Liver (tissue), 9 donors: ENCODE measurements around the gene CEACAM6. TPM values are rescaled to one million over a fixed set of nuclear protein-coding genes. Genes with fewer than 3 reads are reported as not detected.

ENCODE experiments used
- DNase-seq: peaks from one replicate; pipeline ENCODE4 v3.0.0-alpha.2; 2017; ENCODE audit warnings: low spot score
- H3K27ac ChIP-seq, 2 donors: one replicate each; pipeline ENCODE4 v1.7.0; 2013; ENCODE audit warnings: inconsistent platforms in 2 of 2, low read length in 2 of 2, control low read depth in 1 of 2, low read depth in 1 of 2, mild to moderate bottlenecking in 1 of 2
- H3K27me3 ChIP-seq, 4 donors: one replicate each; pipeline versions ENCODE4 v1.6.1 to v1.7.0; 2013; ENCODE audit warnings: low read length in 3 of 4, inconsistent platforms in 1 of 4, mild to moderate bottlenecking in 1 of 4, moderate library complexity in 1 of 4; ENCODE audit not compliant: control insufficient read depth in 4 of 4, insufficient read depth in 4 of 4
- H3K36me3 ChIP-seq, 4 donors: one replicate each; pipeline versions ENCODE4 v1.6.1 to v1.7.0; 2013; ENCODE audit warnings: low read length in 3 of 4, mild to moderate bottlenecking in 3 of 4, low read depth in 1 of 4, moderate library complexity in 1 of 4; ENCODE audit not compliant: control insufficient read depth in 4 of 4, insufficient read depth in 3 of 4
- H3K4me1 ChIP-seq, 4 donors: one replicate each; pipeline versions ENCODE4 v1.6.1 to v1.7.0; 2013; ENCODE audit warnings: low read length in 3 of 4, mild to moderate bottlenecking in 3 of 4, moderate library complexity in 1 of 4; ENCODE audit not compliant: control insufficient read depth in 4 of 4, insufficient read depth in 4 of 4
- H3K4me3 ChIP-seq, 3 donors: one replicate each; pipeline versions ENCODE4 v1.6.1 to v1.7.0; 2013; ENCODE audit warnings: low read length in 3 of 3, control low read depth in 1 of 3, low read depth in 1 of 3, mild to moderate bottlenecking in 1 of 3
- H3K9ac ChIP-seq, 2 donors: one replicate each; pipeline ENCODE4 v1.7.0; 2013; ENCODE audit warnings: low read length in 2 of 2, mild to moderate bottlenecking in 2 of 2, moderate library complexity in 2 of 2, control low read depth in 1 of 2, low read depth in 1 of 2
- H3K9me3 ChIP-seq, 4 donors: one replicate each; pipeline versions ENCODE4 v1.6.1 to v1.7.0; 2013; ENCODE audit warnings: low read length in 3 of 4; ENCODE audit not compliant: control insufficient read depth in 4 of 4
- EGR1 ChIP-seq, 2 donors: IDR thresholded peaks; 2 replicates each; pipeline ENCODE4 v1.6.1; 2016 to 2018; ENCODE audit warnings: antibody characterized with exemption in 2 of 2, low read depth in 2 of 2
- FOXA2 ChIP-seq: IDR thresholded peaks from 2 replicates; pipeline ENCODE4 v1.6.1; 2016; ENCODE audit warnings: antibody characterized with exemption
- GABPA ChIP-seq, 2 donors: IDR thresholded peaks in 1 of 2; conservative IDR thresholded peaks in 1 of 2; 2 replicates each; pipeline ENCODE4 v1.6.1; 2016; ENCODE audit warnings: antibody characterized with exemption in 2 of 2, mild to moderate bottlenecking in 1 of 2, moderate library complexity in 1 of 2
- HNF4A ChIP-seq, 2 donors: conservative IDR thresholded peaks; 2 replicates each; pipeline ENCODE4 v1.6.1; 2016; ENCODE audit warnings: antibody characterized with exemption in 2 of 2, mild to moderate bottlenecking in 2 of 2
- HNF4G ChIP-seq: IDR thresholded peaks from 2 replicates; pipeline ENCODE4 v1.6.1; 2016; ENCODE audit warnings: antibody characterized with exemption
- JUND ChIP-seq, 2 donors: IDR thresholded peaks; 2 replicates each; pipeline ENCODE4 v1.6.1; 2016; ENCODE audit warnings: antibody characterized with exemption in 2 of 2
- NR2F2 ChIP-seq: IDR thresholded peaks from 2 replicates; pipeline ENCODE4 v1.6.1; 2016; ENCODE audit warnings: antibody characterized with exemption
- RAD21 ChIP-seq, 2 donors: IDR thresholded peaks; 2 replicates each; pipeline ENCODE4 v1.6.1; 2016; ENCODE audit warnings: antibody characterized with exemption in 2 of 2, mild to moderate bottlenecking in 2 of 2
- RXRA ChIP-seq, 2 donors: IDR thresholded peaks; 2 replicates each; pipeline ENCODE4 v1.6.1; 2017 to 2018; ENCODE audit warnings: antibody characterized with exemption in 2 of 2, mild to moderate bottlenecking in 1 of 2
- SP1 ChIP-seq: IDR thresholded peaks from 2 replicates; pipeline ENCODE4 v1.6.1; 2018; ENCODE audit warnings: antibody characterized with exemption, mild to moderate bottlenecking
- TAF1 ChIP-seq: conservative IDR thresholded peaks from 2 replicates; pipeline ENCODE4 v1.6.1; 2016; ENCODE audit warnings: antibody characterized with exemption, mild to moderate bottlenecking
- YY1 ChIP-seq: IDR thresholded peaks from 2 replicates; pipeline ENCODE4 v1.6.1; 2016; ENCODE audit warnings: antibody characterized with exemption, mild to moderate bottlenecking
- WGBS: extraction: QIAGEN DNeasy Blood & Tissue Kit; methylation state at CpG from one replicate; pipeline ENCODE4 v1.1.7; 2013; 5-methylcytosine and 5-hydroxymethylcytosine counted together
- polyA plus RNA-seq, 2 donors: library from polyadenylated mRNA; stranded (reverse) in 1 of 2; unstranded in 1 of 2; fragments of 200-250 nt in 1 of 2; fragments of >200 nt in 1 of 2; fragmentation: Nextera tagmentation in 1 of 2; extraction: Ambion mirVana in 1 of 2; gene quantifications; one replicate each; pipeline versions ENCODE4 v1.2.1 to v1.2.3, GENCODE V29; 2013 to 2015
- total RNA-seq, 2 donors: library from RNA; depleted of rRNA; stranded (reverse); fragments of >200 nt; gene quantifications; one replicate each; pipeline ENCODE4 v1.2.3, GENCODE V29; 2014
- TF ChIP-seq, protein P1 (sequence below): fragments of 150-350 bp; IDR thresholded peaks from 2 replicates; pipeline ENCODE4 v1.5.1; 2017; ENCODE audit warnings: improper control_type of control experiment, low read depth, low read length; ENCODE audit not compliant: missing input control
- TF ChIP-seq, protein P2 (sequence below): IDR thresholded peaks from 2 replicates; pipeline ENCODE4 v1.6.1; 2016; ENCODE audit warnings: antibody characterized with exemption, mild to moderate bottlenecking
- TF ChIP-seq, protein P3 (sequence below): IDR thresholded peaks from 2 replicates; pipeline ENCODE4 v1.6.1; 2016; ENCODE audit warnings: antibody characterized with exemption
- TF ChIP-seq, protein P4 (sequence below): IDR thresholded peaks from 2 replicates; pipeline ENCODE4 v1.6.1; 2016; ENCODE audit warnings: antibody characterized with exemption
- TF ChIP-seq, protein P5 (sequence below): IDR thresholded peaks from 2 replicates; pipeline ENCODE4 v1.6.1; 2016; ENCODE audit warnings: antibody characterized with exemption
- donor health status: healthy.
- donor health status: healthy.
- donor health status: healthy.
- donor health status: healthy.
- donor health status: healthy.

Gene CEACAM6
- total and polyA plus RNA-seq, 4 donors = 0.08 to 2.4 (median 0.28) TPM; not detected in 1

DNA sequence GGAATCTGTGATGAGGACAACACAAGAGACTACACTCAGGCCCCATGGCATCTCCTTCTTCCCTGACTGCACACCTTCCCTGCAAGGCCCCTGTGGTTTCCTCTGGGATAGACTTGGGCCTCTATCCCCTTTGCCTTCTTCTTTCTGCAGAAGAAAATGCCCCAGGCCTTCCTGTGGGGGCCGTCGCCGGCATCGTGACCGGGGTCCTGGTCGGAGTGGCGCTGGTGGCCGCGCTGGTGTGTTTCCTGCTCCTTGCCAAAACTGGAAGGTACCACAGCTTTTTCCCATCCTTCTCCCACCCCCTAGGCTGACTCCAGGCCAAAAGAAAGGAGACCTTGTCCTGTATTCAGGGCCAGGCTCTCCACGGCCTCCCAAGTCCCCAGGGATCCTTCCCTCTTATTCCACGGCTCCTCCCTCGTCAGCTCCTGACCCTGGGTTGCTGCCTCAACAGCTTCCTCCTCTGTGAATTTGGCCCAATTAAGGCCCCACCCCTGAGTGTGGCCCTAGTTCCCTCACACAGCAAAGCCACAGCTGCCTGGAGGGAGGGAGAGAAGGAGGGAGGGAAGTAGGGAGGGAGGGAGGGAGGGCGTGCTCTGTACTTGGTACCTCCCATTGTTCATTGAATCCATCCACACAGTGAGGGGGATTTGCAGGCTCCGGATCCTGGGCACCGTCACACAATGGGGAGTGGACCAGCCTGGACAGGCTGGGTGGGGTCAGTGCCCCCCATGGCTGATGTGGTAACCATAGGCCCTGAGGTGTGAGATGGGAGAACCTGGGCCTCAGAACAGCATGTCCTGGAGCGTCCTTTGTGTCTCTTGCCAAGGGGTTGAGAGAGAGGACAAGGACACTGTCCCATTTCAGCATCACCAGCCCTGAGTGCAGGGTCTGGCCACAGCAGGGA is 53.6 kb downstream of the CEACAM6 start:
- WGBS = 71% methylated on average over 16 of the region's 16 CpGs
- no peak for DNase-seq
- TF ChIP-seq HNF4G = no peak
- TF ChIP-seq GABPA (IDR thresholded peaks at IDR 0.05 in 1 of 2, conservative IDR thresholded peaks at IDR 0.05 in 1 of 2) = no peak
- TF ChIP-seq NR2F2 = no peak
- TF ChIP-seq TAF1 = no peak
- TF ChIP-seq, protein P1, sequence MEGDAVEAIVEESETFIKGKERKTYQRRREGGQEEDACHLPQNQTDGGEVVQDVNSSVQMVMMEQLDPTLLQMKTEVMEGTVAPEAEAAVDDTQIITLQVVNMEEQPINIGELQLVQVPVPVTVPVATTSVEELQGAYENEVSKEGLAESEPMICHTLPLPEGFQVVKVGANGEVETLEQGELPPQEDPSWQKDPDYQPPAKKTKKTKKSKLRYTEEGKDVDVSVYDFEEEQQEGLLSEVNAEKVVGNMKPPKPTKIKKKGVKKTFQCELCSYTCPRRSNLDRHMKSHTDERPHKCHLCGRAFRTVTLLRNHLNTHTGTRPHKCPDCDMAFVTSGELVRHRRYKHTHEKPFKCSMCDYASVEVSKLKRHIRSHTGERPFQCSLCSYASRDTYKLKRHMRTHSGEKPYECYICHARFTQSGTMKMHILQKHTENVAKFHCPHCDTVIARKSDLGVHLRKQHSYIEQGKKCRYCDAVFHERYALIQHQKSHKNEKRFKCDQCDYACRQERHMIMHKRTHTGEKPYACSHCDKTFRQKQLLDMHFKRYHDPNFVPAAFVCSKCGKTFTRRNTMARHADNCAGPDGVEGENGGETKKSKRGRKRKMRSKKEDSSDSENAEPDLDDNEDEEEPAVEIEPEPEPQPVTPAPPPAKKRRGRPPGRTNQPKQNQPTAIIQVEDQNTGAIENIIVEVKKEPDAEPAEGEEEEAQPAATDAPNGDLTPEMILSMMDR = no peak
- TF ChIP-seq HNF4A (conservative IDR thresholded peaks at IDR 0.05) = no peak
- TF ChIP-seq, protein P2, sequence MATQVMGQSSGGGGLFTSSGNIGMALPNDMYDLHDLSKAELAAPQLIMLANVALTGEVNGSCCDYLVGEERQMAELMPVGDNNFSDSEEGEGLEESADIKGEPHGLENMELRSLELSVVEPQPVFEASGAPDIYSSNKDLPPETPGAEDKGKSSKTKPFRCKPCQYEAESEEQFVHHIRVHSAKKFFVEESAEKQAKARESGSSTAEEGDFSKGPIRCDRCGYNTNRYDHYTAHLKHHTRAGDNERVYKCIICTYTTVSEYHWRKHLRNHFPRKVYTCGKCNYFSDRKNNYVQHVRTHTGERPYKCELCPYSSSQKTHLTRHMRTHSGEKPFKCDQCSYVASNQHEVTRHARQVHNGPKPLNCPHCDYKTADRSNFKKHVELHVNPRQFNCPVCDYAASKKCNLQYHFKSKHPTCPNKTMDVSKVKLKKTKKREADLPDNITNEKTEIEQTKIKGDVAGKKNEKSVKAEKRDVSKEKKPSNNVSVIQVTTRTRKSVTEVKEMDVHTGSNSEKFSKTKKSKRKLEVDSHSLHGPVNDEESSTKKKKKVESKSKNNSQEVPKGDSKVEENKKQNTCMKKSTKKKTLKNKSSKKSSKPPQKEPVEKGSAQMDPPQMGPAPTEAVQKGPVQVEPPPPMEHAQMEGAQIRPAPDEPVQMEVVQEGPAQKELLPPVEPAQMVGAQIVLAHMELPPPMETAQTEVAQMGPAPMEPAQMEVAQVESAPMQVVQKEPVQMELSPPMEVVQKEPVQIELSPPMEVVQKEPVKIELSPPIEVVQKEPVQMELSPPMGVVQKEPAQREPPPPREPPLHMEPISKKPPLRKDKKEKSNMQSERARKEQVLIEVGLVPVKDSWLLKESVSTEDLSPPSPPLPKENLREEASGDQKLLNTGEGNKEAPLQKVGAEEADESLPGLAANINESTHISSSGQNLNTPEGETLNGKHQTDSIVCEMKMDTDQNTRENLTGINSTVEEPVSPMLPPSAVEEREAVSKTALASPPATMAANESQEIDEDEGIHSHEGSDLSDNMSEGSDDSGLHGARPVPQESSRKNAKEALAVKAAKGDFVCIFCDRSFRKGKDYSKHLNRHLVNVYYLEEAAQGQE = no peak
- TF ChIP-seq EGR1 (IDR thresholded peaks at IDR 0.05; ENCODE audit: low read depth in 2 of 2) = no peak
- TF ChIP-seq, protein P3, sequence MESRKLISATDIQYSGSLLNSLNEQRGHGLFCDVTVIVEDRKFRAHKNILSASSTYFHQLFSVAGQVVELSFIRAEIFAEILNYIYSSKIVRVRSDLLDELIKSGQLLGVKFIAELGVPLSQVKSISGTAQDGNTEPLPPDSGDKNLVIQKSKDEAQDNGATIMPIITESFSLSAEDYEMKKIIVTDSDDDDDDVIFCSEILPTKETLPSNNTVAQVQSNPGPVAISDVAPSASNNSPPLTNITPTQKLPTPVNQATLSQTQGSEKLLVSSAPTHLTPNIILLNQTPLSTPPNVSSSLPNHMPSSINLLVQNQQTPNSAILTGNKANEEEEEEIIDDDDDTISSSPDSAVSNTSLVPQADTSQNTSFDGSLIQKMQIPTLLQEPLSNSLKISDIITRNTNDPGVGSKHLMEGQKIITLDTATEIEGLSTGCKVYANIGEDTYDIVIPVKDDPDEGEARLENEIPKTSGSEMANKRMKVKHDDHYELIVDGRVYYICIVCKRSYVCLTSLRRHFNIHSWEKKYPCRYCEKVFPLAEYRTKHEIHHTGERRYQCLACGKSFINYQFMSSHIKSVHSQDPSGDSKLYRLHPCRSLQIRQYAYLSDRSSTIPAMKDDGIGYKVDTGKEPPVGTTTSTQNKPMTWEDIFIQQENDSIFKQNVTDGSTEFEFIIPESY = no peak
- TF ChIP-seq RAD21 (IDR thresholded peaks at IDR 0.05) = no peak
- TF ChIP-seq, protein P4, sequence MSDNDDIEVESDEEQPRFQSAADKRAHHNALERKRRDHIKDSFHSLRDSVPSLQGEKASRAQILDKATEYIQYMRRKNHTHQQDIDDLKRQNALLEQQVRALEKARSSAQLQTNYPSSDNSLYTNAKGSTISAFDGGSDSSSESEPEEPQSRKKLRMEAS = no peak
- no peak for TF ChIP-seq YY1
- no peak for TF ChIP-seq FOXA2
- TF ChIP-seq RXRA (IDR thresholded peaks at IDR 0.05) = no peak
- TF ChIP-seq JUND (IDR thresholded peaks at IDR 0.05) = no peak
- TF ChIP-seq SP1 = no peak
- TF ChIP-seq, protein P5, sequence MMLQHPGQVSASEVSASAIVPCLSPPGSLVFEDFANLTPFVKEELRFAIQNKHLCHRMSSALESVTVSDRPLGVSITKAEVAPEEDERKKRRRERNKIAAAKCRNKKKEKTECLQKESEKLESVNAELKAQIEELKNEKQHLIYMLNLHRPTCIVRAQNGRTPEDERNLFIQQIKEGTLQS = no peak
- Histone ChIP-seq H3K4me1 (peaks cover 0 to 3% (median 0%) of the 10 kb centered on the region in 4 donors), H3K9ac (no peak overlapping the region), H3K27ac (peak overlapping the region; percentile 23 to 70), H3K27me3 (peaks cover 0 to 2% (median 0%) of the 10 kb centered on the region in 4 donors), H3K36me3 (no peaks in the 10 kb centered on the region), H3K4me3 (no peak overlapping the region), H3K9me3 (no peaks in the 10 kb centered on the region)
